PFSK-1 (cell line): ENCODE results near the gene ACADSB.

ENCODE experiments used
- FOXP2 ChIP-seq: optimal IDR thresholded peaks from 2 replicates; pipeline ENCODE3; 2011; ENCODE audit warnings: borderline replicate concordance, control low read depth, inconsistent platforms; ENCODE audit not compliant: insufficient read depth; ENCODE audit errors: extremely low read length, extremely low read depth
- POLR2AphosphoS5 ChIP-seq: IDR thresholded peaks from 2 replicates; pipeline ENCODE4 v1.6.1; 2012; ENCODE audit warnings: low read depth, mild to moderate bottlenecking, control low read depth, low read length, moderate library complexity
- REST ChIP-seq, 2 experiments: IDR thresholded peaks; 2 replicates each; pipeline versions ENCODE4 v1.6.1 to v1.8.0; 2011 to 2012; ENCODE audit warnings: low read depth in 2 of 2, low read length in 2 of 2, control low read depth in 1 of 2, inconsistent platforms in 1 of 2, mild to moderate bottlenecking in 1 of 2, moderate library complexity in 1 of 2; ENCODE audit not compliant: insufficient read depth in 1 of 2
- SIN3A ChIP-seq: IDR thresholded peaks from 2 replicates; pipeline ENCODE4 v1.6.1; 2012; ENCODE audit warnings: mild to moderate bottlenecking, low read length, moderate library complexity, borderline replicate concordance; ENCODE audit not compliant: insufficient read depth
- TAF1 ChIP-seq: IDR thresholded peaks from 2 replicates; pipeline ENCODE4 v1.6.1; 2012; ENCODE audit warnings: low read length, control low read depth, borderline replicate concordance; ENCODE audit not compliant: insufficient read depth

The ACADSB gene

GRCh38 chr10:122995936-122996335 is 12.9 kb upstream of the ACADSB start:
- TF ChIP-seq TAF1 (no peak), REST (IDR thresholded peaks at IDR 0.05; ENCODE audit: insufficient read depth in 1 of 2, low read depth in 2 of 2, low read length in 2 of 2) (no peak), FOXP2 (no peak), POLR2AphosphoS5 (no peak), SIN3A (no peak)

GRCh38 chr10:122997864-122998263 is 10.9 kb upstream of the ACADSB start:
- TF ChIP-seq SIN3A (no peak), FOXP2 (no peak), REST (IDR thresholded peaks at IDR 0.05; ENCODE audit: insufficient read depth in 1 of 2, low read depth in 2 of 2, low read length in 2 of 2) (no peak), TAF1 (no peak), POLR2AphosphoS5 (no peak)

GRCh38 chr10:122998360-122998917 is 10.4 kb upstream of the ACADSB start:
- TF ChIP-seq POLR2AphosphoS5 (no peak), SIN3A (no peak), TAF1 (no peak), REST (IDR thresholded peaks at IDR 0.05; ENCODE audit: insufficient read depth in 1 of 2, low read depth in 2 of 2, low read length in 2 of 2) (no peak), FOXP2 (no peak)

GRCh38 chr10:122998934-122999333 is 9.9 kb upstream of the ACADSB start:
- TF ChIP-seq REST (IDR thresholded peaks at IDR 0.05; ENCODE audit: insufficient read depth in 1 of 2, low read depth in 2 of 2, low read length in 2 of 2): no peak
- TF ChIP-seq POLR2AphosphoS5: no peak
- TF ChIP-seq SIN3A: no peak
- TF ChIP-seq FOXP2: no peak
- no peak for TF ChIP-seq TAF1

- TF ChIP-seq REST (IDR thresholded peaks at IDR 0.05; ENCODE audit: insufficient read depth in 1 of 2, low read depth in 2 of 2, low read length in 2 of 2) (no peak), POLR2AphosphoS5 (no peak), TAF1 (no peak), SIN3A (no peak), FOXP2 (no peak)
These were observed 9.5 kb upstream of the ACADSB start for GRCh38 chr10:122999347-122999746.
